Measurements from ENCODE around the gene SYNGR4.

The SYNGR4 gene

GRCh38 chr19:48378194-48378570 lies 14.0 kb downstream of the SYNGR4 start:
- no peak for TF ChIP-seq CTCF (IDR thresholded peaks at IDR 0.05; ENCODE audit: control insufficient read depth, insufficient read depth, low read depth, low read length, missing control alignments)
- no peak overlapping the region for H3K4me3 ChIP-seq (ENCODE audit: control insufficient read depth, low read depth, low read length)
- no peak for DNase-seq (ENCODE audit: low read depth)

DNA sequence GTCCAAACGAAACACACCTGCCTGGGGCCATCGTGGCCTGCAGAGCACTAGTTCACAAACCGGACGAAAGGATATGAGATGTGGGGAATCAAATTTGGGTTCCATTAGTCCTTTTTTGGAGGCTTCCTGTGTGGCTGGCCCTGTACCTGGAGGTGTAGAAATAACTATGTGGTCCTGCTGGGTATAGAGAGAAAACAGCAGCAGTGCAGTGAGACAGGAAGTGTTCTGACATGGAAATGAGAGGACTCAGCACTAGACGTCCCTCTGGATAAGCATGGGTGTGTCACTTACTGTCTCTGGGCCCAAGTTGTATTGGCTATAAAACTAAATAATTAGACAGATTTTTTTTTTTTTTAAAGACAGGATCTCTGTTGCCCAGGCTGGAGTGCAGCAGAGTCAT lies 14.9 kb downstream of the SYNGR4 start:
- TF ChIP-seq CTCF (IDR thresholded peaks at IDR 0.05; ENCODE audit: control insufficient read depth, insufficient read depth, low read depth, low read length, missing control alignments) = no peak
- DNase-seq (ENCODE audit: low read depth) = no peak
- no peak overlapping the region for H3K4me3 ChIP-seq (ENCODE audit: control insufficient read depth, low read depth, low read length)

DNA sequence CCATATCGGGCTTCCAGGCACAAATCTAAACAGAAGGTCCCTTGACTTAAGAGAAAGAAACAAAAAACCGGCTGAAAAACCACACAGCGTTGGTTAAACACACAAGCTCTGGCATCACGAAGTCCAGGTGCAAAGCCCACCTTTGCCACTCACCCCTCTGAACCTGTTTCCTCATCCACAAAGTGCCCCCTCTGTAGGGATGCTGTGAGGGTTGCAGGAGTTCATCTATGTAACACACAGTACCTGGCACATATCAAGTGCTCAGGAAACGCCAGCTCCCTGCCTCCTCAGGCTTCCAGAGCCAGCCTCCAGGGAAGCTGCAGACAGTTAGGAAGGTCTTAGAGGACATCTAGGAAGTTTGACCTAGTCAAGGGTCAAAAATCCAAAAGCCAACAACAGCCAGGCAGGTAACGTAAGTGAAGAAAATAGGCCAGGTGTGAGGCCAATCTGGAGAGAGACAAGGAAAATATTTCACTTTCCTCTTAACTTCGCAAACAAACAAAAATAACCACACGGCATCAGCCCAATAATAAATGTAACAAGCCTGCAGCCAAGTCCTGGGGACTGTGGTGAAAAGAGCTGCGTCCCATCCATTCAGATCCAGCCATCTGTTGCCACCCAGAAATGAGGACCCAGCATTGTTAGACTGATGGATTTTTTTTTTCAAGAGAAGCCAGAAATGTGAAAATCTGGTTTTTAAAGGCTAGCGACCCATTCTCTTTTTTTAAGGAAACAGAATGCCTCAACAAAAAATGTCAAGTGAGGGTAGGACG lies 17.2 kb downstream of the SYNGR4 start:
- peak; percentile 1 for TF ChIP-seq CTCF (IDR thresholded peaks at IDR 0.05; ENCODE audit: control insufficient read depth, insufficient read depth, low read depth, low read length, missing control alignments)
- no peak overlapping the region for H3K4me3 ChIP-seq (ENCODE audit: control insufficient read depth, low read depth, low read length)
- DNase-seq (ENCODE audit: low read depth) = no peak

DNA sequence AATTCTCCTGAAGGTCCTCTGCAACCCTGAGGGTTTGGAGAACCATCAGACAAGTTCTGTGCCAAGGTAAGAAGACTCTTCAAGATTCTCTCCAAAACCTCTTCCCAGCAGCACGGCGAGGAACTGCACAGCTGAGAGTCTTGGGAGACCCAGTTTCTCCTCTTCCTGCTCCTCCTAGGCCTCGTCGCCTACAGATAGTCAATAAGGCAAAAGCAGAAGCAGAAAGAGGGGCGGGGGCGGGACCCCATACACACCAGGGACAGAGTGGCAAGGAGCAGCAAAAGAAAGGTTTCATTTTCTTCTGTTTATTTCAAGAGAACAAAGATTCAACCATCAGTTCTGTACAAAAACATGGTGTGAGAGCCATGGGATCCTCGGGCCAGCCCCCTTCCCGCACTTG lies 18.1 kb downstream of the SYNGR4 start:
- no peak overlapping the region for H3K4me3 ChIP-seq (ENCODE audit: control insufficient read depth, low read depth, low read length)
- DNase-seq (ENCODE audit: low read depth) = no peak
- TF ChIP-seq CTCF (IDR thresholded peaks at IDR 0.05; ENCODE audit: control insufficient read depth, insufficient read depth, low read depth, low read length, missing control alignments) = no peak

DNA sequence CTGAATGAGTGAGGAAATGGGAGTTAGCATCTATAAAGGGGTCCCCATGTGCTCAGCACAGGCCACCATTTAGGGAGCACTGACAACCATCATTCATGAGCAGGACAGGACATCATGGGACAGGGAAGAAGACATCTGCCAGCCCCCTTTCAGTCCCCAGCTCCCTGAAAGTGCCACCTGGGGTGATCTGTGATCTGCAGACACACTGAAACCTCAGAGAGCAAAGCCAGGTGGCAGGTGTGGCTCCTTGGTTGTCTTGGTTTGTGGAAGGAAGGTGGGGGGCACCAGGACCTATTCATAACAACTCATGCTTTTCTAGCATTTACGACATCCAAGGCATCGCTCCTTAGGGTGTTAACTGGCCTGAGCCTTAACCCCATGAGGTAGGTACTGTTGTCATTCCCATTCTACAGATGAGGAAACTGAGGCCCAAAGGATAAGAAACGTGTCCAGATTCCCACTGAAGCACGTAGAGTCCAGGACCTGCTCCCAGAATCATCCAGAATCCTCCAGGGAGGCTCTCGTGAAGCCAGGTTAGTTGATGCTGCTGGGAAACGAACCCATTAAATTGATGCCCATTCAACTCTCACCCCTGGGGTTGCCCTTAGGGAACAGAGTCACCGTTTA lies 21.4 kb downstream of the SYNGR4 start:
- DNase-seq (ENCODE audit: low read depth) = no peak
- no peak for TF ChIP-seq CTCF (IDR thresholded peaks at IDR 0.05; ENCODE audit: control insufficient read depth, insufficient read depth, low read depth, low read length, missing control alignments)
- no peak overlapping the region for H3K4me3 ChIP-seq (ENCODE audit: control insufficient read depth, low read depth, low read length)

GRCh38 chr19:48386981-48387380 lies 22.8 kb downstream of the SYNGR4 start:
- no peak overlapping the region for H3K4me3 ChIP-seq (ENCODE audit: control insufficient read depth, low read depth, low read length)
- TF ChIP-seq CTCF (IDR thresholded peaks at IDR 0.05; ENCODE audit: control insufficient read depth, insufficient read depth, low read depth, low read length, missing control alignments) = no peak
- DNase-seq (ENCODE audit: low read depth) = no peak

All from AG09309 (cell line).